ENCODE results near the gene EFNA5.
"Not testable (repeated sequence)": the region's sequence is repeated elsewhere in the genome, so short reads cannot be mapped to it uniquely, and the experiment has no call there.

Gene EFNA5

GRCh38 chr5:107499776-107500175 lies 171.0 kb downstream of the EFNA5 start:
- H3K4me3 ChIP-seq, result no peak overlapping the region
- no peaks in the 10 kb centered on the region for H3K36me3 ChIP-seq (ENCODE audit: insufficient read depth, low read length)
- H3K27ac ChIP-seq, result no peak overlapping the region
- no peak overlapping the region for H3K9ac ChIP-seq (ENCODE audit: insufficient read length)
- H3K9me3 ChIP-seq (ENCODE audit: low read depth, low read length), result no peaks in the 10 kb centered on the region
- TF ChIP-seq EZH2 (IDR thresholded peaks at IDR 0.05) (no peak), POLR2AphosphoS5 (IDR thresholded peaks at IDR 0.05; ENCODE audit: borderline replicate concordance, low read depth, low read length) (no peak), FOXP2 (optimal IDR thresholded peaks at IDR 0.05; ENCODE audit: control extremely low read depth, extremely low read length, insufficient read depth) (no peak)
- DNase-seq (ENCODE audit: low read depth, low spot score), result no peak

GRCh38 chr5:107499237-107499636 lies 171.5 kb downstream of the EFNA5 start:
- DNase-seq (ENCODE audit: low read depth, low spot score), result no peak
- TF ChIP-seq EZH2 (IDR thresholded peaks at IDR 0.05) (no peak), FOXP2 (optimal IDR thresholded peaks at IDR 0.05; ENCODE audit: control extremely low read depth, extremely low read length, insufficient read depth) (no peak), POLR2AphosphoS5 (IDR thresholded peaks at IDR 0.05; ENCODE audit: borderline replicate concordance, low read depth, low read length) (no peak)
- H3K9me3 ChIP-seq (ENCODE audit: low read depth, low read length), result no peaks in the 10 kb centered on the region
- no peak overlapping the region for H3K27ac ChIP-seq
- no peak overlapping the region for H3K9ac ChIP-seq (ENCODE audit: insufficient read length)
- H3K4me3 ChIP-seq, result no peak overlapping the region
- H3K36me3 ChIP-seq (ENCODE audit: insufficient read depth, low read length), result no peaks in the 10 kb centered on the region

GRCh38 chr5:107496466-107496865 lies 174.3 kb downstream of the EFNA5 start:
- no peak overlapping the region for H3K9ac ChIP-seq (ENCODE audit: insufficient read length)
- no peak for TF ChIP-seq EZH2 (IDR thresholded peaks at IDR 0.05)
- no peak for TF ChIP-seq FOXP2 (optimal IDR thresholded peaks at IDR 0.05; ENCODE audit: control extremely low read depth, extremely low read length, insufficient read depth)
- no peak for TF ChIP-seq POLR2AphosphoS5 (IDR thresholded peaks at IDR 0.05; ENCODE audit: borderline replicate concordance, low read depth, low read length)
- no peaks in the 10 kb centered on the region for H3K36me3 ChIP-seq (ENCODE audit: insufficient read depth, low read length)
- DNase-seq (ENCODE audit: low read depth, low spot score), result no peak
- no peaks in the 10 kb centered on the region for H3K9me3 ChIP-seq (ENCODE audit: low read depth, low read length)
- H3K27ac ChIP-seq, result no peak overlapping the region
- H3K4me3 ChIP-seq, result no peak overlapping the region

GRCh38 chr5:107494129-107494528 lies 176.6 kb downstream of the EFNA5 start:
- not testable (repeated sequence) for H3K9me3 ChIP-seq (ENCODE audit: low read depth, low read length); H3K4me3 ChIP-seq; H3K36me3 ChIP-seq (ENCODE audit: insufficient read depth, low read length); H3K9ac ChIP-seq (ENCODE audit: insufficient read length); H3K27ac ChIP-seq; DNase-seq (ENCODE audit: low read depth, low spot score)

GRCh38 chr5:107487056-107487542 lies 183.6 kb downstream of the EFNA5 start:
- Histone ChIP-seq H3K4me3 (no peak overlapping the region), H3K9me3 (ENCODE audit: low read depth, low read length) (no peaks in the 10 kb centered on the region), H3K36me3 (ENCODE audit: insufficient read depth, low read length) (no peaks in the 10 kb centered on the region), H3K27ac (no peak overlapping the region), H3K9ac (ENCODE audit: insufficient read length) (no peak overlapping the region)
- DNase-seq (ENCODE audit: low read depth, low spot score), result no peak
- no peak for TF ChIP-seq POLR2AphosphoS5 (IDR thresholded peaks at IDR 0.05; ENCODE audit: borderline replicate concordance, low read depth, low read length)

GRCh38 chr5:107486489-107486888 lies 184.2 kb downstream of the EFNA5 start:
- TF ChIP-seq EZH2 (IDR thresholded peaks at IDR 0.05) (no peak), POLR2AphosphoS5 (IDR thresholded peaks at IDR 0.05; ENCODE audit: borderline replicate concordance, low read depth, low read length) (no peak), FOXP2 (optimal IDR thresholded peaks at IDR 0.05; ENCODE audit: control extremely low read depth, extremely low read length, insufficient read depth) (no peak)
- no peaks in the 10 kb centered on the region for H3K36me3 ChIP-seq (ENCODE audit: insufficient read depth, low read length)
- no peak overlapping the region for H3K4me3 ChIP-seq
- no peaks in the 10 kb centered on the region for H3K9me3 ChIP-seq (ENCODE audit: low read depth, low read length)
- no peak overlapping the region for H3K27ac ChIP-seq
- no peak for DNase-seq (ENCODE audit: low read depth, low spot score)
- no peak overlapping the region for H3K9ac ChIP-seq (ENCODE audit: insufficient read length)

GRCh38 chr5:107485184-107485583 lies 185.6 kb downstream of the EFNA5 start:
- Histone ChIP-seq H3K9me3 (ENCODE audit: low read depth, low read length) (no peaks in the 10 kb centered on the region), H3K27ac (no peak overlapping the region), H3K36me3 (ENCODE audit: insufficient read depth, low read length) (no peaks in the 10 kb centered on the region), H3K9ac (ENCODE audit: insufficient read length) (no peak overlapping the region), H3K4me3 (no peak overlapping the region)
- TF ChIP-seq FOXP2 (optimal IDR thresholded peaks at IDR 0.05; ENCODE audit: control extremely low read depth, extremely low read length, insufficient read depth) (no peak), POLR2AphosphoS5 (IDR thresholded peaks at IDR 0.05; ENCODE audit: borderline replicate concordance, low read depth, low read length) (no peak), EZH2 (IDR thresholded peaks at IDR 0.05) (no peak)
- no peak for DNase-seq (ENCODE audit: low read depth, low spot score)

- no peak for DNase-seq (ENCODE audit: low read depth, low spot score)
- Histone ChIP-seq H3K4me3 (no peak overlapping the region), H3K9ac (ENCODE audit: insufficient read length) (no peak overlapping the region), H3K27ac (no peak overlapping the region), H3K36me3 (ENCODE audit: insufficient read depth, low read length) (no peaks in the 10 kb centered on the region), H3K9me3 (ENCODE audit: low read depth, low read length) (no peaks in the 10 kb centered on the region)
- TF ChIP-seq POLR2AphosphoS5 (IDR thresholded peaks at IDR 0.05; ENCODE audit: borderline replicate concordance, low read depth, low read length) (no peak), FOXP2 (optimal IDR thresholded peaks at IDR 0.05; ENCODE audit: control extremely low read depth, extremely low read length, insufficient read depth) (no peak)
Observed at GRCh38 chr5:107484281-107484680, 186.5 kb downstream of the EFNA5 start.

GRCh38 chr5:107483231-107484024 lies 187.3 kb downstream of the EFNA5 start:
- no peaks in the 10 kb centered on the region for H3K36me3 ChIP-seq (ENCODE audit: insufficient read depth, low read length)
- no peak overlapping the region for H3K4me3 ChIP-seq
- H3K27ac ChIP-seq, result no peak overlapping the region
- no peaks in the 10 kb centered on the region for H3K9me3 ChIP-seq (ENCODE audit: low read depth, low read length)
- no peak for DNase-seq (ENCODE audit: low read depth, low spot score)
- no peak for TF ChIP-seq POLR2AphosphoS5 (IDR thresholded peaks at IDR 0.05; ENCODE audit: borderline replicate concordance, low read depth, low read length)
- TF ChIP-seq EZH2 (IDR thresholded peaks at IDR 0.05), result no peak
- no peak for TF ChIP-seq FOXP2 (optimal IDR thresholded peaks at IDR 0.05; ENCODE audit: control extremely low read depth, extremely low read length, insufficient read depth)
- H3K9ac ChIP-seq (ENCODE audit: insufficient read length), result no peak overlapping the region

Data from SK-N-MC (cell line).